Measurements from ENCODE around the gene AGAP1. TPM values are rescaled to one million over a fixed set of nuclear protein-coding genes. Genes with fewer than 3 reads are reported as not detected.

AGAP1 gene
- total RNA-seq, 1 donor = 12.3 TPM

DNA sequence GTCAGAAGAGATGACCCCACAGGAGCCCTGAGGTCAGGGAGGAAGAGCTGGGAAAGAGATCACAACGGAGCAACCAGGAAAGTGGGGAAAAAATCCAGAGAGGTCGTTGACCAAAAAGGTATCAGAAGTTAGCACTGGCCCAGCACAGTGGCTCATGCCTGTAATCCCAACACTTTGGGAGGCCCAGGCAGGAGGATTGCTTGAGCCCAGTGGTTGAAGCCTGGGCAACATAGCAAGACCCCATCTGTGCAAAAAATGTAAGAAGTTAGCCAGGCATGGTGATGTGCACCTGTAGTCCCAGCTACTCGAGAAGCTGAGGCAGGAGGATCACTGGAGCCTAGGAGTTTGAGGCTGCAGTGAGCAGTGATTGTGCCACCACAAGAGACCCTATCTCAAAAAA, 552.9 kb downstream of the AGAP1 start:
- no peak for DNase-seq (ENCODE audit: low read depth)
- H3K4me3 ChIP-seq (ENCODE audit: low read depth, low read length) = no peak overlapping the region
- TF ChIP-seq, protein P1, sequence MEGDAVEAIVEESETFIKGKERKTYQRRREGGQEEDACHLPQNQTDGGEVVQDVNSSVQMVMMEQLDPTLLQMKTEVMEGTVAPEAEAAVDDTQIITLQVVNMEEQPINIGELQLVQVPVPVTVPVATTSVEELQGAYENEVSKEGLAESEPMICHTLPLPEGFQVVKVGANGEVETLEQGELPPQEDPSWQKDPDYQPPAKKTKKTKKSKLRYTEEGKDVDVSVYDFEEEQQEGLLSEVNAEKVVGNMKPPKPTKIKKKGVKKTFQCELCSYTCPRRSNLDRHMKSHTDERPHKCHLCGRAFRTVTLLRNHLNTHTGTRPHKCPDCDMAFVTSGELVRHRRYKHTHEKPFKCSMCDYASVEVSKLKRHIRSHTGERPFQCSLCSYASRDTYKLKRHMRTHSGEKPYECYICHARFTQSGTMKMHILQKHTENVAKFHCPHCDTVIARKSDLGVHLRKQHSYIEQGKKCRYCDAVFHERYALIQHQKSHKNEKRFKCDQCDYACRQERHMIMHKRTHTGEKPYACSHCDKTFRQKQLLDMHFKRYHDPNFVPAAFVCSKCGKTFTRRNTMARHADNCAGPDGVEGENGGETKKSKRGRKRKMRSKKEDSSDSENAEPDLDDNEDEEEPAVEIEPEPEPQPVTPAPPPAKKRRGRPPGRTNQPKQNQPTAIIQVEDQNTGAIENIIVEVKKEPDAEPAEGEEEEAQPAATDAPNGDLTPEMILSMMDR (IDR thresholded peaks at IDR 0.05; ENCODE audit: insufficient read depth, low read length) = no peak

DNA sequence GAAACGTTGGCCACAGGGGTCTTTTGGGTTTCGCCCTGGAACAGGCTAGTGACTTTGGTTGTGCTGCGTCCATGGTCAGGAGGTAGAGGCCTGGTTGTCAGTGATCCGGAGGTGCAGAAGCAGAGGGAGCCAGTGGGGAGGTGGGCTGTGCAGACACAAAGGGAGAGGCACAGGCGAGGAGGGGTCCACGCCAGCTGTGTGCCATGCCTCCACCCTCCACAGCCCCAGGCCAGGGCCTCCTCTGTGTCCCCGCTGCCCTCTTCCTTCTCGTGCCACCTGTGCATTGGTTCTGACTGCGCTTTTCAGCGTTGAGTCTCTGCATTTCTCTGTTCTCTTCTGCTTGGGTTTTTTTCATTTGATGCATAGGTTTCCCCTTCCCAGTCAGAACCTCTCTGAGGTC, 553.3 kb downstream of the AGAP1 start:
- H3K4me3 ChIP-seq (ENCODE audit: low read depth, low read length) = no peak overlapping the region
- TF ChIP-seq, protein P1 (IDR thresholded peaks at IDR 0.05; ENCODE audit: insufficient read depth, low read length) = no peak
- no peak for DNase-seq (ENCODE audit: low read depth)

DNA sequence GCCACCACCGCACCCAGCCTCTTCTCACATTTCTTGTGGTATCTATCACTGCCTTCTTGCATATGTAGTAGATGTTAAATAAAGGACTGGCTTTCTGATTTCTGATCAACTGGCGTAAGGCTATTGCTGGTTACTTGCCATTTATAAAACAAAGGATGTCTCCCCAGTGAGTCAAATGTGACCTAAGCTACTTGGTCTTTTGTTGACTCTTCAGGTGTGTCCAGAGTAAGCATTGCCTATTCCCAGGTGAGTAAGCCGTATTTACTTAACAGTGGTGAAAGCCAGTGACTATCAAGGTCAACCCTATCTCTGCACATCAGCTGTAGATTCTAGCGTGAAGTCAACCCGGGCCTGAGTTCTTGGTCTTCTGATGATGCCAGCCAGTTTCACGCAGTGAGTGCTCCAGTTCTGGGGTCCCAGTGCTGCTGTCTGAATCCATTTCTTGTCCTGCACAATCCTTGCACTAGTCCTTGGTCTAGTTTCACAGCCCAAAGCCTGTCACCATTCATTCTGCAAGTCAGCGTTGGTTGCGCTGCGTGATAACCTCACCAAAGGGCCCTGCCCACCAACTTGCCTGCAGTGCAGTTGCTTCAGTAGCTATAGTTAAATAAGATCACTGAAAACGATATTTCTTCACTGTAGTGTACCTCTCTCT, 554.2 kb downstream of the AGAP1 start:
- H3K4me3 ChIP-seq (ENCODE audit: low read depth, low read length) = no peak overlapping the region
- no peak for DNase-seq (ENCODE audit: low read depth)
- TF ChIP-seq, protein P1 (IDR thresholded peaks at IDR 0.05; ENCODE audit: insufficient read depth, low read length) = no peak

DNA sequence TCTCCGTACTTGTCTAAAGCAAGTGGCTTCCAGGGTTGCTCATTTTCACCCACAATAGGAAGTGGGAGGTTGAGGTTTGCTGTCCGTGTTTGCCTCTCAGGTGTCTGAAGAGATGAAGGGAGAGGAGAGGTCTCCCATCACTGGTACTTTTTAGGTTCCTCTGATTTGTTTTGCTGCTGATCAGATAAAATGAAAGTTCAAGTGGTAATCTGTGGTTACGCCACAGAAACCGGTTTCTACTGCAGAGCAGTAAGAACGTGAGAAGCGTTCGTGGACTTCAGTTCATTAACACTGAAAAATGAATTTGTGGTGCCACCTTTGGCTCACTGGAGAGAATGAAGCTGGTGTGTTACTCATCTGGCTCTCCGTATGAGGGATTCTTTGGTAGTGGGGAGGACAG, 556.1 kb downstream of the AGAP1 start:
- no peak for DNase-seq (ENCODE audit: low read depth)
- H3K4me3 ChIP-seq (ENCODE audit: low read depth, low read length) = no peak overlapping the region
- TF ChIP-seq, protein P1 (IDR thresholded peaks at IDR 0.05; ENCODE audit: insufficient read depth, low read length) = no peak

DNA sequence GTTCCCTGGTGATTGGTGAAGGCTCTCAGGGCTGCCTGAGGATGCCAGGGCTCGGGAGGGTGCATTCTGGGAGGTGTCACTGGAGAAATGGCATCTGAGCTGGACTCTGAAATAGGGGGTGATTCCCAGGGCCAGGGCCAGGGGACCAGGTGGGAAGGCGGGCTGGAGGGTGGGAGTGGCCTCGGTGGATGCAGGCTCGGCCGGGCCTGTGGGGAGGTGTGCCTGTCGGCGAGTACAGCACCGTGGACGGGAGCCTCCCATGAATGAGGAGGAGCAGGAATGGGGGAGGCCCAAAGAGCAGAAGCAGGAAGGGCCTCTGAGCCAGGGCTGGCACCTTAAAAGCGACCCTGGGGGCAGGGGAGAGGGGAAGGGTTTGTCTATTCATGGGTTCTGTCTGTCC, 557.5 kb downstream of the AGAP1 start:
- TF ChIP-seq, protein P1 (IDR thresholded peaks at IDR 0.05; ENCODE audit: insufficient read depth, low read length) = no peak
- DNase-seq (ENCODE audit: low read depth) = no peak
- H3K4me3 ChIP-seq (ENCODE audit: low read depth, low read length) = no peak overlapping the region

DNA sequence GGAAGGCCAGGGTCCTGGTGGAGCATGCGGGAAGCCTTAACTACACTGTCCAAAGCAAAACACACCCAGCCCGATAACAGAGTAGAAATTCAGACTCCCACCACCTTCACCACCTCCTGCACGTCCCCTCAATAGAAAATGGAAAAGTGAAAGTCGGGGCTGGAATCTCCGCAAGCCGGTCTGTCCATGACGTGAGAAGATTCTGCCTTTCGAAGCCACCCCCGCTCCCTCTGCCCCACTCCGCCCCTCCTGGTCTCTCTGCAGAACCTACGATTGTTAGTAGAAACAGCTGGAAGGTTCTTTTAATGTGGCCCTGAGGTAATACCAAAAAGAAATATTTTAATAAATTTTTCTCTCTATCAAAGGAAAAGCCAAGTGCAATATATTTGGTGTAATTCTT, 558.0 kb downstream of the AGAP1 start:
- TF ChIP-seq, protein P1 (IDR thresholded peaks at IDR 0.05; ENCODE audit: insufficient read depth, low read length) = no peak
- no peak overlapping the region for H3K4me3 ChIP-seq (ENCODE audit: low read depth, low read length)
- no peak for DNase-seq (ENCODE audit: low read depth)

DNA sequence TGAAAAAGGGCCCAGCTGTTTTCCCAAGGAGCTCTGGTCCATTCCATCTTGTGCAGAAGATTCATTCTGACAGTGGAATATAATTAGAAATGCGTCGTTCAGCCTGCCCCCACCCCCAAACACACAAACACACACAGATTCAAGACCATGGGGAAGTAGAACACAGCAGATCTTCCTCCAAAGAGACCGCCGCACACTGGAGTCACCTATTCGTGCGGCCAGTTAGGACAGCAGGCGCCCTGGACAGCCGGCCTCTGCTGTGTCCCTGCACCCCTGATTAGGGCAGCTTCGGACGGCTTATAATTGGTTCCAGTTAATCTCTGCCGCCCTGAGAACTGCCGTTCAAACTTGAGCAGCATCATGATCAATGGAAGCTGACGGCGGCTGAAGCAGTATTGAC, 558.4 kb downstream of the AGAP1 start:
- TF ChIP-seq, protein P1 (IDR thresholded peaks at IDR 0.05; ENCODE audit: insufficient read depth, low read length) = no peak
- no peak for DNase-seq (ENCODE audit: low read depth)
- H3K4me3 ChIP-seq (ENCODE audit: low read depth, low read length) = no peak overlapping the region
